IPS-NIHi11 (cell line): Measurements from ENCODE around the gene AQP3.
"Not testable (repeated sequence)": the region's sequence is repeated elsewhere in the genome, so short reads cannot be mapped to it uniquely, and the experiment has no call there.

Experiments
- DNase-seq: peaks from one replicate; pipeline ENCODE4 v3.0.0; 2012; ENCODE audit warnings: mixed read lengths, low spot score

Gene AQP3

DNA sequence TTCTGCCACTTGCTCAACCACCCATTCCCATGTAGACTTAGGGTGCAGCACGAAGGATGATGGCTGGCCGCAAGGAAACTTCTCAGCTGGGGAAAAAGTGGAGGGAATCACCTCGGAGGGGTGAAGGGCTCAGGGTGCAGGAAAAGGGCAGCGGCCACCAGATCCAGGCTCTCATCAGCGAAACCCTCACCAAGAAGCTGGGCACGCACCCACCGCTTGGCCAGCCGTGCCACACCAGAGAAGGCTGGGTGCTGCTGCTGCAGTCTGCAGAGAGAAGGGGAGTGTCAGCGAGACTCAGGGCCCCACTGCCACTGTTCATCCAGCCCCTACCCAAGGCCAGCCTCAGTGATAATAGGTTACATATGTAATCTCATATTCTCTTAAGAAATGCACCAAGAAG lies 17.7 kb upstream of the AQP3 start:
- DNase-seq: no peak

DNA sequence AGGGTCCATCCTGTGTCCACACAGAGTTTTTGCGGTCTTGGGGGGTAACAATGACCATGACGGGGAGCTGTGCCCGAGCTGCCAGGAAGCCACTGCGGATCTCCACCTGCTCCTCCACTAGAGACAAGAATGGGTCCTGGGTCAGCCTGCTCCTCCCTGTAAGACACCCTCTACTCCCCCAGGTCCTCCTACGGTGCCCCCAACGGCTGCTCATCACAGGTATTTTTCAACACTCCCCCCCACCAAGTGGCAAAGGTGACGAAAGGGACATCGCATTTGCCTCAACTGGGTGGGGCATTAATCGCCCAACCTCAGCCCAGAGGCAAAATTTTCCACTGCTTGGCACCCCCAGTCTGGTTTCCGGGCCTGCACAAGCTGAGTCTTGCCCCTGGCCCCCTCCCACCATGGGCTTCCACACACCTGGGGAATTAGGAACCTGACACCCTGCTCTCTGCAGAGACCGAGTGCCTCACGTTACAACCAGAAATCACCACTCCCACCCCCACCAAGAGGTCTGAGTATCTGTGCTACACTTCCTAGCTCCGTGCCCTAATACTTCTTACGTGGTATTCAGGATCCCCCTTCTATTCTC lies 16.7 kb upstream of the AQP3 start:
- no peak for DNase-seq

DNA sequence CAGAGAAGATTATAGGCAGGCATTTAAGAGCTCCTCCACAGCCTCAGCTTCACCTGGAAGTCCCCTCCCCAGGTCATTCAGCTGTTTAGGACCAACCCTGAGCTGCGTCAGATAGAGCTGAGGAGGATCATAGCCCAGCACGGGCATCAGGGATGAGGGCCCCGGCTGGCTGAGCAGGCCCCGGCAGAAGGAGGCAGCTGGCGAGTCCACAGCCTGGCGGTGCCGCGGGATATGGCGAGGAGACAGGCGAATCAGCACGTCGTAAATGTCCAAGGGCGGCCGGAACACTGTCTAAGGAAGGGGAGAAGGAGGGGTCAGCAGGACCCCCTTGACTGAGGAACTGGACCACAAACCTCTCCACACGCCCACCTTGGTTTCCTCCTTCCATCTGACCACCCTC lies 15.8 kb upstream of the AQP3 start:
- DNase-seq: no peak

DNA sequence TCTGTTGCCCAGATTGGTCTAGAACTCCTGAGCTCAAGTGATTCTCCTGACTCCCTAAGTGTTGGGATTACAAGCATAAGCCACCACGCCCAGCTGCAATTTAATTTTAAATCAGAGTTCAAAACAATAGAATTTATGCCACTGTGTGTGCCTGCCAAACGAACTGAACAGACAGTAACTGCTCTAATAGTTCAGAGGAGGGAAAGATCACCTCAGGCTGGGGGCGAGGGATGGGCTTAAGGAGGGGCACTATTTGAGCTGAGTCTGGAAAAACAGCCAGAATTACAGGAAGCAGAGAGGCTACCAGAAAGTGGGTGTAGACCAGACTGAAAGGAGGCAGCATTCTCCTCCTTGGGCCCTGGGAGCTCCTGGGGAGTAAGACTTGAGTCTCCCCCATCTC lies 14.1 kb upstream of the AQP3 start:
- no peak for DNase-seq

DNA sequence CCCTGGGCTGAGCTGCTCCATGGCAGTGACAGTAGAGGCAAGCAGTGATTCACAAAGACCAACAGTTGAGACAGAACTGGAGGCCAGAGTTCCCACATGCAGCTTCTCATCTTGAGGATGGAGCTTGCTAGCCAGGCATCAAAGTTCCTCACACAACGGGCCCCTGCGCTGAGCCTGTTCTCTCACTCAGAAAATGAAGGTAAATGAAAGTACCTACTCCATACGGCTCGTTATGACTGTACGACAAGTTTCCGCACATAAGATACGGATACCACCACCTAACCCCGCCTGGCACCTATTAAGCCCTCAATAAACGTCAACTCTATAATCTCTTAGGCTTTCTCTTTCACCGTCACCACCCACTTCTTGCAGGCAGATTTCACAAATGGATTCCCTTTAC lies 13.5 kb upstream of the AQP3 start:
- DNase-seq: no peak

DNA sequence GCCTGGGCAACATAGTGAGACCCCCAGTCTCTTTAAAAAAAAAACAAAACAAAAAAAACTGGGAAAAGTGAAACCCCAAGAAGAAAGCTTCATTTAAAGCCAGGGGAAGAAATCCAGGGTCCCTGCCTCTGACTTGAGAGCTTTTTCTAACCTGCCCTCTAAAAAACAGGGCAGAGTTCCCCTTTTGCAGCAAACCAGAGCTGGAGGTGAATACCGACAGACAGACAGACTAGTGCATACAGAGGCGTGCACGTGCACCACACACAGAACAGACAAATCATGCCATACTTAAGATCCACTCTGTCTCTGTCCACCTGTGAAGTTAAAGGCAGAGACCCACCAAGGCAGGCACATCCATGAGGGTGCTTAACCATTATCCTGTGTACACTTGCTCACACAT lies 11.7 kb upstream of the AQP3 start:
- DNase-seq: no peak

DNA sequence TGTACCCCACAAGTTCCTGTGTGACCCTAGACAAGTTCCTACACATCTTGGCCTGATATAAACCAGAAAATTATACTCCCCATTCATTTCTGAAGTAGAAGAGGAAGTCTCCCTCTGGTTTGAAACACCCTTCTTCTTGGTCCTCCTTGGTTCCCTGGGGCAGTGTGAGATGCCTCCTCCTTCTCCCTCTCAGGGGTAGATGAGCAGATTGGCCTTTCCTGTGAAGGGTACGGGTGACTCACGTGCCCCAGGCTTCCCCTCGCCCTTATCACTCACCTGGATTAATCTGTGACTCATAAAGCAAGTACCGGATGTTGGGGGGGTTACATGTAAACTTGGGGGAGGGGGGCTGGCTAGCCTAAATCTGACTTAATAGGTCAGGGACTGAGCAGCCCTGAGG lies 11.1 kb upstream of the AQP3 start:
- no peak for DNase-seq

DNA sequence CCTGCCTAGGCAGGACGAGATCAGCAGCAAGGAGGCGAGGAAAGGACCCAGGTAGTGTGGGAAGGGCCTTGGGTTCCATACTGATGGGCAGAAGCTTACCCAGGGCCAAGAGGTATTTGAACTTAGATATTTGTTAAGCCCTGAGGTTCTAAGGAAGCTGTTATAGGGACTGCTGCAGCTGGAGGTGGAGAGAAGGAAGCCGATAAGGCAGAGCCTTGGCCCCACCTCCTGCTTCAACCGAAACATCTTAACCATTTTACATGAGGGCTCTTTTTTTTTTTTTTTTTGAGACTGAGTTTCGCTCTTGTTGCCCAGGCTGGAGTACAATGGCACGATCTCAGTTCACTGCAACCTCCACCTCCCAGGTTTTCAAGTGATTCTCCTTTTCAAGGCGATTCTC lies 8.6 kb upstream of the AQP3 start:
- no peak for DNase-seq

DNA sequence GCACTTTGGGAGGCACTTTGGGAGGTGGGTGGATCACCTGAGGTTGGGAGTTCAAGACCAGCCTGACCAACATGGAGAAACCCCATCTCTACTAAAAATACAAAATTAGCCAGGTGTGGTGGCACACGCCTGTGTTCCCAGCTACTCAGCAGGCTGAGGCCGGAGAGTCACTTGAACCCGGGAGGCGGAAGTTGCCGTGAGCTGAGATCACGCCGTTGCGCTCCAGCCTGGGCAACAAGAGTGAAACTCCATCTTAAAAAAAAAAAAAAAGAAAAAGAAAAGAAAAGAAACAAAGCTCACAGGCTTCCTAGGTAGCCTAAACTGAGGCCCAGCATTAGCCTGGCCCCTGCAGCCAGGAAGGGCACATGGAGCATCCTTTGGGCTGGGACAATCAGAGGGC lies 8.1 kb upstream of the AQP3 start:
- DNase-seq: not testable (repeated sequence)

DNA sequence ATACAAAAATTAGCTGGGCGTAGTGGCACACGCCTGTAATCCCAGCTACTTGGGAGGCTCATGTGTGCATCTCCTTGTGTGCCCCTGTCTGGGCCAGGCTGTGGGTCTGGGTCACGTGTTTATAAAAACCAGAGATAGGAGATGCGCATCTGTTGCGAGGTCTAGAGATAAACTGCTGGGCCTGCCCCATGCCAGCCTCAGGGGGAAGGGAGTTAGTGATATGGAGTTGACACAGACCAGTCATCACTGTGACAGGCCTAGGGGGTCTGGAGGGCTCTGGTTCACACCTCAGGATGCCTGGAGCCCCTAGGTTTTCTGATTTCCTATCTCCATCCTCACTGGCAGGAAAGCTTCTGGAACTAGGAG lies 7.3 kb upstream of the AQP3 start:
- not testable (repeated sequence) for DNase-seq

DNA sequence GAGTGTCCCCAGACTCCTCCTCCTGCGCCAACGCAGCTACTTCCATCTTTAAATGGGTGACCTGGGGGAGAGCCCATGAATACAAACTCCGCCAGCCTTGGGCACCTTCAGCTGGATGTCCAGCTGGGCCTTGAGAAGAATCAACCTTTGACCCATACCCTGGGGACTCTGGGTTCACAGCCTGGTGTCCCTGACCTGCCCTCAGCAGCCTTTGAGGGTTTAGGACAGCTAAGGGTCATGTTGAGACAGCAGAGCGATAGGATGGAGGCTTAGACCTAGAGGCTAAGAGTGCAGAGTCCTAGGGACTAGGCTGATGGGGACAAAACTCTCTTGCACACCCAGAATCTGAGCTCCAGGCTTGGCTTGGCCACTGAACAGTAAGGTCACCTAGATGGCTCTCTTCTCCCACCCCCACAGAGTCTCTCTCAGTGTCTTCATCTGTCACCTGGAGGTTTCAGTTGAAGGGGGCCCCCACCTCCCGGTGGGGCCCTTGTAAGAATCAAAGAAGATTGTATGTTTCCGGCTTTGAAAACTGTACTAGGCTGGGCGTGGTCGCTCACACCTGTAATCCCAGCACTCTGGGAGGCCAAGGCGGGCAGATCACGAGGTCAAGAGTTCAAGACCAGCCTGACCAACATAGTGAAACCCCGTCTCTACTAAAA lies 6.7 kb upstream of the AQP3 start:
- no peak for DNase-seq

DNA sequence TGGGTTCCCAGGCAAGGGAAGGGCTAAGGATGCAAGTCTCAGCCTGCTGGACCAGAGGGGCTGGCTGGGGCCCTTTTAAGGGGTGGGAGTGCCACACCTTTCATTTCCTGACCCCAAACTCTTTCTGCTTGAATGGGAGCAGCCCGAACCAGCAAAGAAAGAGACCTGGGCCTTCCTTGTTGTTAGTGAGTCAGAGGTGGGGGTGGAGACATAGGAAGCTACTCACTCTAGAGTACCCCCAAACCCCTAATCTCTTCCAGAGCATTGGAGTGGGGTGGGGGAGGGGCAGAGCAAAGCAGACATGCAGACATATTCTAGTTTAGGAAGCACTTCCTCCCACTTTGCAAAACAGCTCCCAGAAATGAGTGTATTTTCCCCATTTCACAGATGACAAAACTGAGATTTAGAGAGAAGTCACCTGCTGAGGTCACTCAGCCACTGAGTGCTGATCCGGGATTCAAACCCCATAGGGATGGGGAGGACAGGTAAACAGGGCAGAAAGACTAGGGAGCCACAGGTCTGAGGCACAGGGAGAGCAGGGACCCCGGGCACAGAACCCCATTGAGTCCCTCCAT lies 6.0 kb upstream of the AQP3 start:
- DNase-seq: no peak

DNA sequence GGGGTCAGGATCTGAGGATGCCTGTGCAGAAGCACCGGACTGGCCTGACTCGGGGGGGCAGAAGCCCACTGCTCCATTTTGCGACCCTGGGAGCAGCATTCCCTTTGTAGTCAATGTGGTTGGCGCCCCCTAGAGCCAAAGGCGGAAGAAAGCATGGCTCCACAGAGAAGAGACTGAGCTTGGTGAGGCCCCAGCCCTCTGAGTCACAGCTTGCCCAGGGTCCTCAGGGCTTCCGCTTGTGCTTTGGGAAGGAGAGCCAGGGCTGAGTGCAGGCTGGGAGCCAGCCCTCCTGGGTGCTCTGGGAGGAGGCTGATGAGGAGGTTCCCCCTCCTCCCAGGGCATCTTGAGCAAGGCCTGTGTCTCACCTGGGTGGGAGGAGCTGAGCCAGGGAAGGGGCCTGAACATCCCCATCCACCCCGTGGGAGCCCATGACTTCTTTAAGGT lies 5.5 kb upstream of the AQP3 start:
- peak; percentile 81 for DNase-seq

DNA sequence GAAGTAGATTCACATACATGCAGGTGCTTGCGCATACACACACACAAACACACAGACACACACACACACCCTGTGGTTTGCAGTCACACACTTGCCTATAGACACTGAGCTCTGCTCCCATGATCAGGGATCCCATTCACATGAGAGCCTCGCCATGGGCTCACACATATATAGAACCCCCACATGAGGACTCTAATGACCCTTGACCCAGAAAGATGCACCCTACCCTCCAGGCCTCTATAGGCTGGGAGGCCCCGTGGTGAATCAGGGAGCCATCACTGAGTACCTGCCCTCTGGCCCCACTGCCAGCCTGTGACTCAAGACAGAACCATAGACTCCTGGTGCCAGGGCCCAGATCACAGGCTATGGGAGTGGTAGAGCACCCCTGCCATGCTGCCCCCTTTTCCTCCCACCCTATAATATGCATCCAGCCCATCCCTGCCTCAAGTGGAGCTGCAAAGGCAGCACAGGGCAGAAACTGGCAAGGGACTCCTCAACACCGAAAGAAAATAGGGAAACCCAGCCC lies 3.3 kb upstream of the AQP3 start:
- DNase-seq: no peak

DNA sequence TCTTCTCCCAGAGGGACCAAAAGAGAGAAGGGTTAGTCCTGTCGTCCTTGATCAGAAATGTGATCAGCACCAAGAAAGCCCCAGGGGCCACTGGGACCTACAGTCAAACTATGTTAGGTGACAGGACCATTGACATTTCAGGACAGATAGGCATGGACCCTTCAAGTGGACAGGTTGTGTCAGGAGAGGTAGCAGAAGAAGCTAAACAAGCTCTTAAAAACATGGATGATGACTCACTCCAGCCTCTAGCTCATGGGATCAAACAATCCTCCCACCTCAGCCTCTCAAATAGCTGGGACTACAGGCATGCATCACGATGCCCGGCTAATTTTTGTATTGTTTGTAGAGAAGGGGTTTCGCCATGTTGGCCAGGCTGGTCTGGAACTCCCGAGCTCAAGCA lies 2.3 kb upstream of the AQP3 start:
- no peak for DNase-seq

DNA sequence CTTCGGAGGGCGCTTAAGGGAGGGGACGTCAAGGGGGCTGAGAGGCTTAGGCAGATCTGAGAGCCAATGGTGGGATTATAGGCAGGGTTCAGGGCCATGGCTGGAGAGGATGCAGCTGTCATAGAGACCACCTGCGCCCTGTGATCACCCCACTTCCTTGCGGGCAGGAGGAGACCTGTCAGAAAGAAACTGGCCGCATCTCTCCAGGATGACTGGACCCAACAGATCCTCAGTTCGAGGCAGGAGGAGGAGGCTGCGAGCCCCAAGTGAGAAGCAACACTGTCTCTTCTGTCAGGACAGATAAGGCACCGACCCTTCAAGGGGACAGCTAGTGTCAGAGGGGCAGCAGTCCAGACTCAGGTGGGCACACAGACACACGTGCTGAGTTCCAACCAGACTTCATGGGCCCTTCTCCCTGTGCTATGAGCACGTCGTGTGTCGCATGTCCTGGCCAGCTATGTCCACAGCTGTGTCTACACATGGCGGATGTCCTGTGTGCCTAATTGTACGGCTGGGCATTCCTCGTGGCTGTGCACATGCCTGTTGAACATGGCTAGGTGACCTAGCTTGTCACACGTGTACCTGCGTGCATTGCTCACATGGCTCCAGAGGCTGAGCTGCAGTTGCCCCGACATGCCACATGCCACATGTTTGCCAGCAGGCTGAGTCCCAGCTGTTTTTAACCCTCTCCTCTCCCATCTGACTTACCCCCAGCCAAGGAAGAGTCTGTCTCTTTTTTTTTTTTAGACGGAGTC lies 583 bp upstream of the AQP3 start:
- no peak for DNase-seq

DNA sequence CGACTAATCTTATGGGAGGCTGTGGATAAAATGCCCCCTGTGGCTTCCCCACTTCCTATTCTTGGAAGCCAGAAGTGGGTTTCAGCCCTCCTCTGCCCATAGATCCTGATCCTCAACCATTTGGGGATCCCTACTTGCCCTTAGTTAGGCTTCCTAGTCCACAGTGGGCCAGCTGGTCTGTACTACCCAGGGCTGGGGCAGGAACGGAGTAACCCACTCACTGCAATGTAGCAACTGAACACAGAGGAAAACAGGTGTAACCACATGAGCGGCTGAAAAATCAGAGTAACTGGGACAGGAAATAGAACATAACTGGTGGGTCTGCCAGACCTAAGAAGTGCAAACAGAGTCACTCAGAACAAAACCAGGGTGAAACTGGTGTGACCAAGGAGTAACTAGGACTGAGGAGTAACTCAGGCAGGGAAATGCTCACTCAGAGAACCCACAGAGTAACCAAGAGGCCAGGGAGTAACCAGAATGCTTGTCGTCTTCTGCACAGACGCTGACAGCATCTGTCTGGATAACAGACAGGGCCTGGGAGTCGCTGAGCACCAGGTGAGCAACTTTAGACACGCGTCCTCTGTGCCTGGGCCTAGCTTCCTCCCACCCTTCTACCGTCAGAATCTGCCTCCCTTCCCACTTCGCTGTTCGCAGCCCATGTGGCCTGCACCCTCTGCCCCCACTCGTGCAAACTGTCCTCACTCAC lies 1.0 kb downstream of the AQP3 start:
- no peak for DNase-seq

DNA sequence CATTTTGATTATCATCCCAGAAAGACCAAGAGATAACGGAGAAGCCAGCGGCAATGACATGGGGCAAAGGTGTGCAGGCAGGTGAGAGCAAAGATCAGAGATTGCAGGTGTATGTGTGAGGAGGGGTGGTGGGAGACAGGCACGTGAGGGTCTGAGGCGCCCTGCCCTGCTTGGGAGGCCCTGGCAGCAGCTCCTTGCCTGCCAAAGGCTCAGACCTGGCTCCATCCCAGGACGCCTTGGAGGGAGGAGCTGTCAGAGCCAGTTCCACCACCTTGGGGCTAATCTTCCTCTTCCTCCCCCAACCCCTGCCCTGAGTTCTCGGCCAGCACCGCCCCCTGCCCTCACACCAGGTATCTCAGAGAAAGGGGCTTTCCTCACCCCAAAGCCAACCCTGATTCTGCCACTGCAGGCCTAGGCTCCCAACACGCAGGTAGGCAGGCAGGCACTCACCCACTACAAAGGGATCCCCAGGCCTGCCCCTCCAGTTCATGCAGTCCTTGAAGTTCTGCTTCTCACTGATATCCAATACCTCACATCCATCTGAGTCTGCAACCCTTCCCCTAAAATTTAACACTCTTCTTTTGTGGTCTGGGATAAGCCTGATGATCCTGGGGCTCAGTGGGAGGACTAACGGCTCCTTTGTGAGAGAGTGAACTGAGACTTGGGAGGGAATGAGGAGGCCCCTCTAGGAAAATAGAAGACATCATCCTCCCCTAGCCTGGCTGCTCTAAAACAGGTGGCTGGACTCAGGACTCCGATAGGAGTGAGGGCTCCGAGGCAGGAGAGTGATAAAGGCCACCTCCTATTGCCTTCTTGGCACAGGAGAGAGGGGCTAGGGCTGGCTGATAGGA lies 1.8 kb downstream of the AQP3 start:
- no peak for DNase-seq

DNA sequence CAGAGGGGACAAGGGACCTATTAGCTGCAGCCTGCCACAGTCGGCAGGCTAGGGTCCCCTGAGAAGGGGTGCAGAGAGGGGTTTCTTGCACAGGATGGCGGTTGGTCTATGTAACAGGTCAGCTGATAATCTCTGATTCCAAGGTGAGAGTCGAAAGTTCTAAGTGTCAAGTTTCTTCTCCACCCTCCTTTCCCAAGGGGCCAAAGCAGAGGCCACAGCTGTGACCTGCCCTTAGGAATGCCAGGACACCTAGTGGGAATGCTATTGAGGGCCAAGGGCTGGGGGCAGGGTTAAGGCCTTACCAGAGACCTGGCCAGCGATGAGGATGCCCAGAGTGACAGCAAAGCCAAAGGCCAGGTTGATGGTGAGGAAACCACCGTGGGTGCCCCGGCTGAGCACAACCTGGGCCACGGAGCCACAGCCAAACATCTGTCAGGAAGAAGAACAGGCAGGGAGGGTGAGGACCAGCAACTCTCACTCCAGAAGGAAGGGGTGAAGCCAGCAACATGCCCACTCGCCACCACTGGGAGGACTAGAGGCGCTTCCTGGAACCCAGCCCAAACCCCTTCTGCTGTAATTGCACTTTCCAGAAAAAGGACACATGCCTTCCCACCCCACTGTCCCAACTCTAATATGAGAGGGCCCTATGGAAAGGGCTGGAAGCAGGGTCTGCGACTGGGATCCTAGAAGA lies 3.8 kb downstream of the AQP3 start:
- no peak for DNase-seq

DNA sequence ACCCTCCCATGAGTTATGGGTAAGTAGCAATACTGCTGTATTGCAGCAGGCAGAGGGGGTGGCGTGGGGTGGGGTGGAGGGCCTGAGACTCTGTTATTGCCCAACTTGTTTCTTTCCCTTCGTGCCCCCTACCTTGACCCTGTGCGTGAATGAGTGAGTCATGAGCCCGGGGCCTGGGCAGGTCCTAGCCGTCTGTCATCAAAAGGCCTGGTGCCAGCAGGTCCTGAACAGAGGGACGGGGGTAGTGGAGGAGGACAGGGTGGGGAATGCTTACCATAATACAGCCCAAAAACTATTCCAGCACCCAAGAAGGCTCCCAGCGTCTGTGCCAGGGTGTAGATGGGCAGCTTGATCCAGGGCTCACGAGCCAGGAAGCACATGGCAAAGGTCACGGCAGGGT lies 4.3 kb downstream of the AQP3 start:
- no peak for DNase-seq

DNA sequence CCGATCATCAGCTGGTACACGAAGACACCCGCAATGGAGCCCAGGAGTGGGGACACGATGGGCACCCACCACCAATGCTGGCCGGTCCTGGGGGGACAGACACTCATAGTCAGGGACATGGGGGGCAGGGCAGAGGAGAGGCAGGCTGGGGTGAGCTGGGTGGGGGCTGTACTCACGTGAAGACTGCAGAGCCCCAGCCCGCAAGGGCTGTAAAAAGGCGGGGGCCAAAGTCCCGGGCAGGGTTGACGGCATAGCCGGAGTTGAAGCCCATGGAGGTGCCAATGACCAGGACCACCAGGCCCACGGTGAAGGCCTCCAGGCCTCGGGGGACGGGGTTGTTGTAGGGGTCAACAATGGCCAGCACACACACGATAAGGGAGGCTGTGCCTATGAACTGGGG lies 5.3 kb downstream of the AQP3 start:
- no peak for DNase-seq
